ENCODE results near the gene PURA. TPM values are rescaled to one million over a fixed set of nuclear protein-coding genes. Genes with fewer than 3 reads are reported as not detected.

Gene PURA
- polyA plus RNA-seq, 3 donors = 1.1 to 1.6 (median 1.2) TPM

DNA sequence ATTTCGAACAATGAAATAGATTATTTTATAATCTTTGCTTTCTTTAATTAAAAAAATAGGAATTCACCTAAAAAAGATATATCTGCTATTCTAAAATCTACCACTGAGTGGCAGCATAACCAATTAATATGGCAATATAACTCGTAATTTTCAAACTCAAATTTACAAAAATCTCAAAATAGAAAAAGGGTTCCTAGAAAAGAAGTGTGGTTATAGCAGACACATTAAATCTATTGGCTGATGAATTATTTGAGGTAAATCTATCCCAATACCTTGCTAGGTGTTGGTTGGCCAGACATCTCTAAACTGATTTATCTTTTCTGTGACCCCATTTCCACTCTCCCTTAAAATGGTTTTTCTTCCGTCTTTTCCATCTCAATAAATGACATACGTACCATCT is 40.6 kb upstream of the PURA start:
- Histone ChIP-seq H3K4me3 (replicated peaks in 1 of 3; ENCODE audit: low read depth in 2 of 3, low read length in 3 of 3) (no peak overlapping the region), H3K4me2 (replicated peaks; ENCODE audit: extremely low read depth, low read length, poor library complexity, severe bottlenecking) (no peak overlapping the region), H2AFZ (ENCODE audit: insufficient read depth, low read depth, low read length, poor library complexity, severe bottlenecking) (no peak overlapping the region), H3K36me3 (replicated peaks in 1 of 2; ENCODE audit: control insufficient read depth in 1 of 2, insufficient read depth in 2 of 2, low read length in 2 of 2) (no peaks in the 10 kb centered on the region), H3K9me3 (replicated peaks in 1 of 2; ENCODE audit: control insufficient read depth in 1 of 2, insufficient read depth in 1 of 2, low read length in 2 of 2) (no peaks in the 10 kb centered on the region), H3K4me1 (ENCODE audit: control insufficient read depth in 1 of 2, insufficient read depth in 2 of 2, low read length in 2 of 2) (no peaks in the 10 kb centered on the region), H3K79me2 (ENCODE audit: insufficient read depth, low read length) (no peaks in the 10 kb centered on the region), H3K27me3 (ENCODE audit: control insufficient read depth in 2 of 2, insufficient read depth in 2 of 2, low read length in 2 of 2) (peaks cover 18 to 41% of the 10 kb centered on the region in 2 donors), H3K9ac (ENCODE audit: insufficient read depth, low read length, poor library complexity, severe bottlenecking) (no peak overlapping the region), H4K20me1 (ENCODE audit: insufficient read depth, low read length) (no peaks in the 10 kb centered on the region), H3K27ac (ENCODE audit: low read depth in 1 of 2, low read length in 2 of 2) (no peak overlapping the region)
- no peaks in the 10 kb centered on the region for H3K4me1 Mint-ChIP-seq
- H3K36me3 Mint-ChIP-seq = no peaks in the 10 kb centered on the region
- H3K27ac Mint-ChIP-seq = no peak overlapping the region
- intact Hi-C loops (cut with micrococcal nuclease) = loop anchor here (2.0 to 5.0 kb wide), 2 partner anchors 84 kb away; no protein-coding TSS in a partner anchor
- peak; percentile 3 to 45 (median 6) for DNase-seq
- TF ChIP-seq, protein P1, sequence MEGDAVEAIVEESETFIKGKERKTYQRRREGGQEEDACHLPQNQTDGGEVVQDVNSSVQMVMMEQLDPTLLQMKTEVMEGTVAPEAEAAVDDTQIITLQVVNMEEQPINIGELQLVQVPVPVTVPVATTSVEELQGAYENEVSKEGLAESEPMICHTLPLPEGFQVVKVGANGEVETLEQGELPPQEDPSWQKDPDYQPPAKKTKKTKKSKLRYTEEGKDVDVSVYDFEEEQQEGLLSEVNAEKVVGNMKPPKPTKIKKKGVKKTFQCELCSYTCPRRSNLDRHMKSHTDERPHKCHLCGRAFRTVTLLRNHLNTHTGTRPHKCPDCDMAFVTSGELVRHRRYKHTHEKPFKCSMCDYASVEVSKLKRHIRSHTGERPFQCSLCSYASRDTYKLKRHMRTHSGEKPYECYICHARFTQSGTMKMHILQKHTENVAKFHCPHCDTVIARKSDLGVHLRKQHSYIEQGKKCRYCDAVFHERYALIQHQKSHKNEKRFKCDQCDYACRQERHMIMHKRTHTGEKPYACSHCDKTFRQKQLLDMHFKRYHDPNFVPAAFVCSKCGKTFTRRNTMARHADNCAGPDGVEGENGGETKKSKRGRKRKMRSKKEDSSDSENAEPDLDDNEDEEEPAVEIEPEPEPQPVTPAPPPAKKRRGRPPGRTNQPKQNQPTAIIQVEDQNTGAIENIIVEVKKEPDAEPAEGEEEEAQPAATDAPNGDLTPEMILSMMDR (IDR thresholded peaks at IDR 0.05) = peak; percentile 80
- no peak overlapping the region for H3K4me3 Mint-ChIP-seq
- no CpG with 5 or more reads among the region's 4 CpGs for WGBS (ENCODE audit: insufficient coverage)
- peaks cover 0 to 4% (median 0%) of the 10 kb centered on the region in 7 donors for H3K9me3 Mint-ChIP-seq
- peaks cover 13 to 48% (median 26%) of the 10 kb centered on the region in 3 donors for H3K27me3 Mint-ChIP-seq (ENCODE audit: low read depth in 3 of 3)

DNA sequence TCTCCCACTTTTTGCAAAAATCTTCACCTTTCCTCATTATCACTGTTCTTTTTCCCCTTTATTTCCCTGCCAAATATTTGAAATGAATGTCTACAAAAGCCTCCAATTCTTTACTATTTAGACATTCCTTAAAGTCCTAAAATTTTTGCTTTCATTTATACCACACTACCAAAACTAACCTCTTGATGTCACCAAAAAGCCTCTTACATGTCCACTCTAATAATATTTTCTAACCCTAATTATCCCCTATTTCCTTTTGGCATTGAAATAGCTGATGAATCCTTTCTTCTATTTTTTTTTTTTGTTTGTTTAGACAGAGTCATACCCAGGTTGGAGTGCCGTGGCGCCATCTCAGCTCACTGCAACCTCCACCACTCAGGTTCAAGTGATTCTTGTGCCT is 38.5 kb upstream of the PURA start:
- no peaks in the 10 kb centered on the region for H3K36me3 Mint-ChIP-seq
- no peak for DNase-seq
- intact Hi-C loops (cut with micrococcal nuclease) = loop anchor here (5.0 kb wide), 1 partner anchor 67 kb away; no protein-coding TSS in a partner anchor
- H3K4me1 Mint-ChIP-seq = no peaks in the 10 kb centered on the region
- no peaks in the 10 kb centered on the region for H3K36me3 ChIP-seq (replicated peaks in 1 of 2; ENCODE audit: control insufficient read depth in 1 of 2, insufficient read depth in 2 of 2, low read length in 2 of 2)
- no peak overlapping the region for H3K27ac ChIP-seq (ENCODE audit: low read depth in 1 of 2, low read length in 2 of 2)
- no peaks in the 10 kb centered on the region for H3K4me1 ChIP-seq (ENCODE audit: control insufficient read depth in 1 of 2, insufficient read depth in 2 of 2, low read length in 2 of 2)
- H3K27ac Mint-ChIP-seq = no peak overlapping the region
- no peaks in the 10 kb centered on the region for H3K79me2 ChIP-seq (ENCODE audit: insufficient read depth, low read length)
- no peak overlapping the region for H3K4me3 ChIP-seq (replicated peaks in 1 of 3; ENCODE audit: low read depth in 2 of 3, low read length in 3 of 3)
- no peaks in the 10 kb centered on the region for H3K9me3 ChIP-seq (replicated peaks in 1 of 2; ENCODE audit: control insufficient read depth in 1 of 2, insufficient read depth in 1 of 2, low read length in 2 of 2)
- no peak overlapping the region for H2AFZ ChIP-seq (ENCODE audit: insufficient read depth, low read depth, low read length, poor library complexity, severe bottlenecking)
- TF ChIP-seq, protein P1 (IDR thresholded peaks at IDR 0.05) = no peak
- H3K27me3 ChIP-seq (ENCODE audit: control insufficient read depth in 2 of 2, insufficient read depth in 2 of 2, low read length in 2 of 2) = peaks cover 12 to 39% of the 10 kb centered on the region in 2 donors
- H3K4me2 ChIP-seq (replicated peaks; ENCODE audit: extremely low read depth, low read length, poor library complexity, severe bottlenecking) = no peak overlapping the region
- H3K9me3 Mint-ChIP-seq = peaks cover 0 to 4% (median 0%) of the 10 kb centered on the region in 7 donors
- H3K9ac ChIP-seq (ENCODE audit: insufficient read depth, low read length, poor library complexity, severe bottlenecking) = no peak overlapping the region
- H3K4me3 Mint-ChIP-seq = peak overlapping the region in 1 of 2 donors; percentile 35
- no peaks in the 10 kb centered on the region for H4K20me1 ChIP-seq (ENCODE audit: insufficient read depth, low read length)
- H3K27me3 Mint-ChIP-seq (ENCODE audit: low read depth in 3 of 3) = peaks cover 12 to 47% (median 26%) of the 10 kb centered on the region in 3 donors
- no CpG with 5 or more reads among the region's 2 CpGs for WGBS (ENCODE audit: insufficient coverage)
